ENCODE measurements around the gene SYMPK.

The SYMPK gene

GRCh38 chr19:45815481-45816216 lies 47.3 kb downstream of the SYMPK start:
- TF ChIP-seq CTCF (IDR thresholded peaks at IDR 0.05; ENCODE audit: low read depth, low read length), result no peak
- no peak overlapping the region for H3K4me3 ChIP-seq (ENCODE audit: low read depth, low read length)

GRCh38 chr19:45814851-45815480 lies 48.0 kb downstream of the SYMPK start, which contains the start of gene RSPH6A:
Gene RSPH6A, minus strand, starts transcription at chr19:45815308. Its CDS starts 132 bp downstream, at chr19:45815176.
- no peak within 1 kb of the TSS for H3K4me3 ChIP-seq (ENCODE audit: low read depth, low read length)

GRCh38 chr19:45814166-45814780 lies 48.7 kb downstream of the SYMPK start:
- no peak overlapping the region for H3K4me3 ChIP-seq (ENCODE audit: low read depth, low read length)
- TF ChIP-seq CTCF (IDR thresholded peaks at IDR 0.05; ENCODE audit: low read depth, low read length), result no peak

More at GRCh38 chr19:45814851-45815480, 48.0 kb downstream of the SYMPK start, which contains the start of gene RSPH6A:
- no peak for TF ChIP-seq CTCF (IDR thresholded peaks at IDR 0.05; ENCODE audit: low read depth, low read length)

GRCh38 chr19:45812297-45812696 lies 50.6 kb downstream of the SYMPK start:
- TF ChIP-seq CTCF (IDR thresholded peaks at IDR 0.05; ENCODE audit: low read depth, low read length), result no peak
- no peak overlapping the region for H3K4me3 ChIP-seq (ENCODE audit: low read depth, low read length)

- TF ChIP-seq CTCF (IDR thresholded peaks at IDR 0.05; ENCODE audit: low read depth, low read length), result no peak
- H3K4me3 ChIP-seq (ENCODE audit: low read depth, low read length), result no peak overlapping the region
Observed at GRCh38 chr19:45809643-45810159, 53.2 kb downstream of the SYMPK start.

- no peak for TF ChIP-seq CTCF (IDR thresholded peaks at IDR 0.05; ENCODE audit: low read depth, low read length)
Observed at GRCh38 chr19:45805719-45806118, 57.2 kb downstream of the SYMPK start.

GRCh38 chr19:45804959-45805230 lies 58.1 kb downstream of the SYMPK start:
- H3K4me3 ChIP-seq (ENCODE audit: low read depth, low read length), result no peak overlapping the region
- TF ChIP-seq CTCF (IDR thresholded peaks at IDR 0.05; ENCODE audit: low read depth, low read length), result no peak

More at GRCh38 chr19:45805719-45806118, 57.2 kb downstream of the SYMPK start:
- H3K4me3 ChIP-seq (ENCODE audit: low read depth, low read length), result no peak overlapping the region
